Measurements from ENCODE around the gene PDIA6. TPM values are rescaled to one million over a fixed set of nuclear protein-coding genes. Genes with fewer than 3 reads are reported as not detected.
A peak's percentile ranks its signal among the peaks of the same experiment; 100 is the strongest.

The PDIA6 gene
- total RNA-seq, 1 donor from 2014 or later: 85.8 TPM

DNA sequence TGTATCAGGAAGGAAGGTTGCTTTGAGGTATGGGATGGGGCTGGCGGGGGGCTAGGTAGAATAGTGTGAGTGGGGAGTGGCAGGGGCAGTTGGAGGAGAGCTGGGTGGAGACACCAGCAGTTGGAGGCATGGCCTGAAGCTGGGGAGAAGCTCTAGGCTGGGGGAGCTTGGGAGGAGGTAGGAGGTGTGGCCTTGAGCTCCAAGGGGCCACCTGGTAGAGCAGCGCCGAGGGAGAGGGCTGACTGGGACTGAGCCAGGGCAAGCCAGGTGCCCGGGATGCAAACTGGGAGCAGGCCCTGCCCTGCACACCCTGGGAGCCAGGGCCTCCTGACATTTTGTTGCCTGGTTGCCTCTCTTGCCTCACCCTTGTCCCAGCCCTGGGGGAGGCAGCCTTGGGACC, 33.1 kb upstream of the PDIA6 start:
- H3K4me1 Mint-ChIP-seq (ENCODE audit: low read depth, unreplicated experiment): peaks cover 3% of the 10 kb centered on the region
- no peak overlapping the region for H3K27ac Mint-ChIP-seq (ENCODE audit: unreplicated experiment)
- H3K4me3 Mint-ChIP-seq (ENCODE audit: unreplicated experiment): no peak overlapping the region
- DNase-seq: no peak
- peaks cover 7% of the 10 kb centered on the region for H3K9me3 Mint-ChIP-seq (ENCODE audit: unreplicated experiment)
- no peak for TF ChIP-seq CTCF (IDR thresholded peaks at IDR 0.05; ENCODE audit: partially characterized antibody, unreplicated experiment)
- H3K36me3 Mint-ChIP-seq (ENCODE audit: unreplicated experiment): peaks cover 8% of the 10 kb centered on the region
- H3K27me3 Mint-ChIP-seq (ENCODE audit: unreplicated experiment): no peaks in the 10 kb centered on the region

DNA sequence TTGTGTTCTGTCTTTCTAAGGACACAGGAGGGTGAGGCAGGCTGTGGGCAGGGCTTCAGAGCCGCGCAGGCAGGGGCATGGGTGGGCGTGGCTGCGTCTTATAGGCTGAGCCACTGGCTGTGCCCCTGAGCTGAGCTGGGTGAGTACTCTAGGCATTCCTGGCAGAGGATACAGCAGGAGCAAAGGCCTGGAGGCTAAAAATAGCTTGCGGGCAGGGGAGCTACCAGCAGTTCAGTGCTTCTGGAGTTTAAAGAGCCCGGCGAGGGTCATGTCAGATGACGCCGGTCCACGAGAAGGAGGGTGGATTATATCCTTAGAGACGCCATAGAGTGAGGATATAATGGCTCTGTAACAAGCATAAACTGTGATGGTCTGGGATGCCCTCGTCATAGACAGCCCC, 31.5 kb upstream of the PDIA6 start:
- Mint-ChIP-seq H3K9me3 (ENCODE audit: unreplicated experiment) (peaks cover 13% of the 10 kb centered on the region), H3K27me3 (ENCODE audit: unreplicated experiment) (peaks cover 5% of the 10 kb centered on the region), H3K4me1 (ENCODE audit: low read depth, unreplicated experiment) (peaks cover 3% of the 10 kb centered on the region), H3K36me3 (ENCODE audit: unreplicated experiment) (peaks cover 14% of the 10 kb centered on the region), H3K4me3 (ENCODE audit: unreplicated experiment) (no peak overlapping the region), H3K27ac (ENCODE audit: unreplicated experiment) (no peak overlapping the region)
- DNase-seq: peak; percentile 48
- no peak for TF ChIP-seq CTCF (IDR thresholded peaks at IDR 0.05; ENCODE audit: partially characterized antibody, unreplicated experiment)

DNA sequence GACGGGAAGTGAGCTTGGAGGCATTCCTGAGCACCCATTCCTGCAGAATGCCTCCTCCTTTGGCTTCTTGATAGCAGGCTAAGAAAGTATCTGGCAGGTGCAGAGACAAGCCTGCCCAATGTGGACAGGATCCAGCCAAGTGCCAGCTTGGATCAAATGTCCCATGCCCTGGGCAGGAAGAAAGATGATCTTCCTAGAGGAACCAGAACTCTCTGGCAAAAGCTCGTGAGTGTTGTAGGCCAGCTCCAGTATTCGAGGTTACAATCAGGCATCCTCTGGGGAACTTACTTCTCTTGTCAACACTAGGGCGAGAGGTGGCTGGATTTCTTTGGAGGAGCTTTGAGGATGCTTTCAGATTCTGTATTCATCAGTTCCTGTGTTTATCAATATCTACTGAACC, 29.9 kb upstream of the PDIA6 start:
- peaks cover 3% of the 10 kb centered on the region for H3K4me1 Mint-ChIP-seq (ENCODE audit: low read depth, unreplicated experiment)
- H3K27ac Mint-ChIP-seq (ENCODE audit: unreplicated experiment): no peak overlapping the region
- peaks cover 5% of the 10 kb centered on the region for H3K27me3 Mint-ChIP-seq (ENCODE audit: unreplicated experiment)
- peaks cover 14% of the 10 kb centered on the region for H3K36me3 Mint-ChIP-seq (ENCODE audit: unreplicated experiment)
- no peak for TF ChIP-seq CTCF (IDR thresholded peaks at IDR 0.05; ENCODE audit: partially characterized antibody, unreplicated experiment)
- DNase-seq: no peak
- H3K9me3 Mint-ChIP-seq (ENCODE audit: unreplicated experiment): peaks cover 15% of the 10 kb centered on the region
- H3K4me3 Mint-ChIP-seq (ENCODE audit: unreplicated experiment): no peak overlapping the region

GRCh38 chr2:10841547-10842219, 29.1 kb upstream of the PDIA6 start:
- no peak overlapping the region for H3K27ac Mint-ChIP-seq (ENCODE audit: unreplicated experiment)
- TF ChIP-seq CTCF (IDR thresholded peaks at IDR 0.05; ENCODE audit: partially characterized antibody, unreplicated experiment): no peak
- peaks cover 5% of the 10 kb centered on the region for H3K27me3 Mint-ChIP-seq (ENCODE audit: unreplicated experiment)
- H3K4me3 Mint-ChIP-seq (ENCODE audit: unreplicated experiment): no peak overlapping the region
- peaks cover 7% of the 10 kb centered on the region for H3K4me1 Mint-ChIP-seq (ENCODE audit: low read depth, unreplicated experiment)
- H3K9me3 Mint-ChIP-seq (ENCODE audit: unreplicated experiment): peaks cover 15% of the 10 kb centered on the region
- H3K36me3 Mint-ChIP-seq (ENCODE audit: unreplicated experiment): peaks cover 14% of the 10 kb centered on the region
- DNase-seq: no peak

- peaks cover 7% of the 10 kb centered on the region for H3K4me1 Mint-ChIP-seq (ENCODE audit: low read depth, unreplicated experiment)
- DNase-seq: no peak
- no peak overlapping the region for H3K4me3 Mint-ChIP-seq (ENCODE audit: unreplicated experiment)
- H3K36me3 Mint-ChIP-seq (ENCODE audit: unreplicated experiment): peaks cover 14% of the 10 kb centered on the region
- H3K27me3 Mint-ChIP-seq (ENCODE audit: unreplicated experiment): peaks cover 5% of the 10 kb centered on the region
- peak overlapping the region; percentile 52 for H3K27ac Mint-ChIP-seq (ENCODE audit: unreplicated experiment)
- H3K9me3 Mint-ChIP-seq (ENCODE audit: unreplicated experiment): peaks cover 15% of the 10 kb centered on the region
- no peak for TF ChIP-seq CTCF (IDR thresholded peaks at IDR 0.05; ENCODE audit: partially characterized antibody, unreplicated experiment)
These were observed 27.2 kb upstream of the PDIA6 start for GRCh38 chr2:10839813-10840212.
